H1 (cell line): ENCODE measurements around the gene SFTPA1. TPM values are rescaled to one million over a fixed set of nuclear protein-coding genes. Genes with fewer than 3 reads are reported as not detected.

Experiments used
- CTCF ChIA-PET: fragments of 300-600 bp; sonication (Branson Sonifier 250); formaldehyde crosslinking; loops from one replicate; lab custom pipeline; 2021; ENCODE audit not compliant: partially characterized antibody; lab: Charles Lee
- POLR2A ChIA-PET: fragments of 300-600 bp; sonication (Branson Sonifier 250); formaldehyde crosslinking; loops from one replicate; lab custom pipeline; 2021; ENCODE audit warnings: inconsistent platforms; ENCODE audit not compliant: partially characterized antibody; lab: Charles Lee
- DNase-seq, 2 experiments: peaks; one replicate each; pipeline versions ENCODE4 v3.0.0 to v3.0.0-alpha.2; 2010 to 2022; ENCODE audit warnings: low spot score in 2 of 2, low read depth in 1 of 2, mixed read lengths in 1 of 2
- FAIRE-seq: peaks from 2 replicates; lab custom pipeline; 2011; peaks lifted over from hg19 to GRCh38; lab: Jason Lieb, UNC
- H2AFZ ChIP-seq: 2 replicates; pipeline ENCODE4 v1.8.1; 2012; ENCODE audit warnings: low read length, inconsistent platforms
- H2AK5ac ChIP-seq: 2 replicates; pipeline ENCODE4 v1.6.1; 2013; ENCODE audit warnings: low read depth, low read length
- H2BK120ac ChIP-seq: replicated peaks from 2 replicates; pipeline ENCODE3; 2013; ENCODE audit warnings: low read depth, low read length, inconsistent platforms
- H2BK12ac ChIP-seq: 2 replicates; pipeline ENCODE4 v1.6.1; 2013; ENCODE audit warnings: low read depth, low read length
- H2BK15ac ChIP-seq: 2 replicates; pipeline ENCODE4 v1.6.1; 2013; ENCODE audit warnings: low read length
- H2BK20ac ChIP-seq: 2 replicates; pipeline ENCODE4 v1.6.1; 2013; ENCODE audit warnings: low read length
- H2BK5ac ChIP-seq: 2 replicates; pipeline ENCODE4 v1.6.1; 2013; ENCODE audit warnings: low read depth, low read length
- H3K14ac ChIP-seq: 2 replicates; pipeline ENCODE4 v1.6.1; 2013; ENCODE audit warnings: inconsistent platforms; ENCODE audit not compliant: insufficient read length
- H3K18ac ChIP-seq: 2 replicates; pipeline ENCODE4 v1.6.1; 2013; ENCODE audit warnings: low read length; ENCODE audit errors: extremely low read depth
- H3K23ac ChIP-seq: 2 replicates; pipeline ENCODE4 v1.6.1; 2013; ENCODE audit warnings: inconsistent platforms; ENCODE audit not compliant: insufficient read length
- H3K23me2 ChIP-seq: 2 replicates; pipeline ENCODE4 v1.6.1; 2013; ENCODE audit warnings: low read depth, low read length
- H3K27ac ChIP-seq: 2 replicates; pipeline ENCODE4 v1.6.1; 2011; ENCODE audit warnings: low read depth, low read length, inconsistent platforms
- H3K27me3 ChIP-seq, 4 experiments: replicated peaks in 1 of 4; 1 replicate in 1 of 4; 2 replicates in 3 of 4; pipeline versions ENCODE4 v1.6.1 to v1.8.1; 2011 to 2013; ENCODE audit warnings: low read length in 3 of 4, mild to moderate bottlenecking in 3 of 4, inconsistent platforms in 2 of 4, mixed read lengths in 2 of 4, moderate library complexity in 1 of 4; ENCODE audit not compliant: control insufficient read depth in 3 of 4, insufficient read depth in 3 of 4; ENCODE audit errors: extremely low read depth in 1 of 4
- H3K36me3 ChIP-seq, 4 experiments: 2 replicates each; pipeline versions ENCODE4 v1.6.1 to v1.8.1; 2011 to 2013; ENCODE audit warnings: mild to moderate bottlenecking in 4 of 4, low read length in 3 of 4, moderate library complexity in 2 of 4, control low read depth in 1 of 4, inconsistent platforms in 1 of 4; ENCODE audit not compliant: insufficient read depth in 4 of 4, control insufficient read depth in 2 of 4
- H3K4ac ChIP-seq: replicated peaks from 2 replicates; pipeline ENCODE3; 2013; ENCODE audit warnings: low read length, low read depth, mixed read lengths, inconsistent platforms; ENCODE audit not compliant: insufficient read length
- H3K4me1 ChIP-seq, 4 experiments: replicated peaks in 1 of 4; 1 replicate in 1 of 4; 2 replicates in 3 of 4; pipeline versions ENCODE4 v1.6.1 to v1.8.1; 2011 to 2013; ENCODE audit warnings: low read length in 3 of 4, inconsistent platforms in 2 of 4, mixed read lengths in 1 of 4; ENCODE audit not compliant: insufficient read depth in 4 of 4, control insufficient read depth in 3 of 4
- H3K4me2 ChIP-seq, 2 experiments: 2 replicates each; pipeline versions ENCODE4 v1.6.1 to v1.8.1; 2011 to 2013; ENCODE audit warnings: low read depth in 2 of 2, low read length in 2 of 2, control low read depth in 1 of 2, inconsistent platforms in 1 of 2, mild to moderate bottlenecking in 1 of 2; ENCODE audit not compliant: insufficient read depth in 1 of 2
- H3K4me3 ChIP-seq, 4 experiments: fragments of 200-600, 300-600 bp in 1 of 4; sonication (generic), shearing (Covaris generic), sonication (Bioruptor Twin) in 1 of 4; 2 replicates each; pipeline versions ENCODE4 v1.5.1 to v1.8.1; 2011 to 2016; ENCODE audit warnings: low read length in 4 of 4, low read depth in 3 of 4, control low read depth in 2 of 4, inconsistent platforms in 2 of 4, mild to moderate bottlenecking in 2 of 4, mixed read lengths in 1 of 4, moderate library complexity in 1 of 4; ENCODE audit not compliant: insufficient read depth in 2 of 4; ENCODE audit errors: extremely low read depth in 1 of 4
- H3K56ac ChIP-seq: replicated peaks from 2 replicates; pipeline ENCODE3; 2013; ENCODE audit warnings: low read depth, mild to moderate bottlenecking, mixed read lengths, low read length, inconsistent platforms; ENCODE audit not compliant: insufficient read length
- H3K79me1 ChIP-seq: 2 replicates; pipeline ENCODE4 v1.6.1; 2013; ENCODE audit warnings: low read depth, low read length, control low read depth
- H3K79me2 ChIP-seq, 2 experiments: 2 replicates each; pipeline versions ENCODE4 v1.6.1 to v1.8.1; 2012 to 2013; ENCODE audit warnings: low read length in 2 of 2, mild to moderate bottlenecking in 2 of 2, inconsistent platforms in 1 of 2; ENCODE audit not compliant: insufficient read depth in 2 of 2, control insufficient read depth in 1 of 2
- H3K9ac ChIP-seq, 4 experiments: replicated peaks in 1 of 4; 1 replicate in 1 of 4; 2 replicates in 3 of 4; pipeline versions ENCODE4 v1.6.1 to v1.8.1; 2011 to 2013; ENCODE audit warnings: low read depth in 3 of 4, low read length in 3 of 4, control low read depth in 2 of 4, mild to moderate bottlenecking in 2 of 4, moderate library complexity in 2 of 4, inconsistent platforms in 1 of 4; ENCODE audit errors: extremely low read depth in 1 of 4
- H3K9me3 ChIP-seq, 2 experiments: 2 replicates each; pipeline versions ENCODE4 v1.6.1 to v1.8.1; 2012 to 2013; ENCODE audit warnings: mild to moderate bottlenecking in 2 of 2, moderate library complexity in 2 of 2, control low read depth in 1 of 2, inconsistent platforms in 1 of 2, low read depth in 1 of 2, low read length in 1 of 2, mixed read lengths in 1 of 2; ENCODE audit not compliant: insufficient read depth in 2 of 2
- H4K20me1 ChIP-seq, 2 experiments: replicated peaks in 1 of 2; 2 replicates each; pipeline versions ENCODE3 to v1.8.1; 2011 to 2013; ENCODE audit warnings: inconsistent platforms in 2 of 2, low read length in 2 of 2, mild to moderate bottlenecking in 1 of 2; ENCODE audit not compliant: insufficient read depth in 2 of 2, control insufficient read depth in 1 of 2
- H4K5ac ChIP-seq: 2 replicates; pipeline ENCODE4 v1.6.1; 2013; ENCODE audit warnings: low read length, low read depth, mixed read lengths, inconsistent platforms; ENCODE audit not compliant: insufficient read length
- H4K8ac ChIP-seq: 2 replicates; pipeline ENCODE4 v1.8.0; 2013; ENCODE audit warnings: mild to moderate bottlenecking, moderate library complexity, low read length, inconsistent platforms; ENCODE audit not compliant: insufficient read depth; ENCODE audit errors: extremely low read depth
- H4K91ac ChIP-seq: replicated peaks from 2 replicates; pipeline ENCODE3; 2013; ENCODE audit warnings: low read length, mixed read lengths, inconsistent platforms; ENCODE audit not compliant: insufficient read length
- ASH2L ChIP-seq: fragments of 200-600, 300-600 bp; sonication (generic); IDR thresholded peaks from one replicate; pipeline ENCODE4 v1.7.1; 2017; ENCODE audit warnings: low read length
- EP300 ChIP-seq, 2 experiments: IDR thresholded peaks; 1 replicate in 1 of 2; 2 replicates in 1 of 2; pipeline ENCODE4 v1.6.1; 2011 to 2012; ENCODE audit warnings: low read depth in 2 of 2, low read length in 2 of 2, mild to moderate bottlenecking in 2 of 2, borderline replicate concordance in 1 of 2, inconsistent platforms in 1 of 2, moderate library complexity in 1 of 2
- HDAC6 ChIP-seq: IDR thresholded peaks from one replicate; pipeline ENCODE4 v1.7.1; 2012; ENCODE audit warnings: low read depth, mild to moderate bottlenecking, inconsistent platforms, low read length, moderate library complexity
- JUN ChIP-seq: IDR thresholded peaks from 2 replicates; pipeline ENCODE4 v1.6.1; 2011; ENCODE audit warnings: low read depth, mild to moderate bottlenecking, improper control_type of control experiment, low read length
- PHF8 ChIP-seq: fragments of 200-600 bp; sonication (generic); conservative IDR thresholded peaks from 2 replicates; pipeline ENCODE4 v1.7.1; 2012; ENCODE audit warnings: low read depth, mild to moderate bottlenecking, inconsistent platforms, low read length, moderate library complexity
- RBBP5 ChIP-seq: IDR thresholded peaks from 2 replicates; pipeline ENCODE4 v1.7.1; 2012; ENCODE audit warnings: low read depth, mild to moderate bottlenecking, inconsistent platforms, low read length, moderate library complexity, borderline replicate concordance
- RNF2 ChIP-seq: fragments of 200-900, 300-1000 bp; sonication (generic); IDR thresholded peaks from 2 replicates; pipeline ENCODE4 v1.7.1; 2016; ENCODE audit warnings: borderline replicate concordance, low read depth, mild to moderate bottlenecking, antibody characterized with exemption, low read length; ENCODE audit not compliant: poor library complexity, severe bottlenecking; ENCODE audit errors: missing control alignments
- SIX5 ChIP-seq: IDR thresholded peaks from 2 replicates; pipeline ENCODE4 v1.6.1; 2011; ENCODE audit warnings: mild to moderate bottlenecking, low read depth, low read length
- SRF ChIP-seq: IDR thresholded peaks from 2 replicates; pipeline ENCODE4 v1.6.1; 2011; ENCODE audit warnings: mild to moderate bottlenecking, low read depth, low read length, moderate library complexity
- SUZ12 ChIP-seq: fragments of 200-600 bp; sonication (generic); IDR thresholded peaks from 2 replicates; pipeline ENCODE4 v1.6.1; 2012; ENCODE audit warnings: mild to moderate bottlenecking, inconsistent platforms, low read length, moderate library complexity, mixed read lengths
- TBP ChIP-seq: IDR thresholded peaks from 2 replicates; pipeline ENCODE4 v1.6.1; 2011; ENCODE audit warnings: low read depth, low read length, improper control_type of control experiment
- WGBS, 2 experiments: shearing (Covaris generic) in 1 of 2; methylation state at CpG; one replicate each; pipeline versions ENCODE4 v1.1.6 to v1.1.7; 2013 to 2015; ENCODE audit warnings: low lambda C conversion rate in 2 of 2, mixed read lengths in 2 of 2, inconsistent platforms in 1 of 2, low coverage in 1 of 2, missing lambda C conversion rate in 1 of 2; ENCODE audit not compliant: insufficient replicate concordance in 2 of 2, insufficient coverage in 1 of 2, insufficient read length in 1 of 2; ENCODE audit errors: extremely low coverage in 1 of 2, missing lambda C conversion rate in 1 of 2; 5-methylcytosine and 5-hydroxymethylcytosine counted together
- polyA plus RNA-seq, 7 experiments: library from polyadenylated mRNA; depleted of rRNA in 3 of 7; stranded (reverse) in 5 of 7; unstranded in 2 of 7; fragments of >200 nt in 5 of 7; fragments of 200-250 nt in 2 of 7; gene quantifications; 1 replicate in 5 of 7; 2 replicates in 1 of 7; 4 replicates in 1 of 7; pipeline versions ENCODE4 v1.2.1 to v1.2.3, GENCODE V29; 2011 to 2013; ENCODE audit warnings: missing spikeins in 2 of 7, mixed read lengths in 2 of 7
- total RNA-seq: library from RNA; stranded (reverse); fragmentation: NEBNext Ultra II Directional; extraction: Animal tissue kit (Norgen Biotek cat#: 25700); gene quantifications from 2 replicates; pipeline ENCODE4 v1.2.1, GENCODE V29; 2021

The SFTPA1 gene
- total and polyA plus RNA-seq, 2 of the 8 experiments (the other 6 are each of a cell fraction or from before 2014, with no cell fraction given): not detected

DNA sequence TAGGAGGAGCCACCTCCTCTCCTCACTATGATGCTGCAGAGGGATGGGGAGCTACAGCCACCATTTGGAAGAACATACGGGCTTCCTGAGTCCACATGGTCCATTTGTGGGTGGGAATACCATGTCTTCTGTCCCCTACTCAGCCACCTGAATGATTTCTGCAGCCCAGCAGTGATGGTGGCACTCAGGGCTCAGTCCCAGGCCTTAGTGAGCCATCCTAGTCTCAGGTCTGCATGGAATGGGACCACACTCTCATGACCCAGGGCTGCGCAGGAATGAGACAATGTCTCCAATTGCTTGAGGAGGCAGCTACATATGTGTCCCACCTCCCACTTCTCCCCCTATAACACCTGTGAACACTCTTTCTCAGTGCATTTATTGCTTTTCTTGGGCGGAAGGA is 4.8 kb downstream of the SFTPA1 start:
- FAIRE-seq: no peak
- CTCF ChIA-PET: interaction anchor here (0.6 to 1.8 kb wide), 5 partner anchors 31 to 916 kb away, joined by 3 to 5 read pairs (median 3); no protein-coding TSS in a partner anchor

More for the DNA sequence above, 4.8 kb downstream of the SFTPA1 start:
- no peak overlapping the region for H3K4ac ChIP-seq
- no peak overlapping the region for H2BK5ac ChIP-seq
- H3K79me1 ChIP-seq: no peaks in the 10 kb centered on the region
- no peak overlapping the region for H3K23ac ChIP-seq
- TF ChIP-seq SUZ12: no peak
- no peak for TF ChIP-seq RNF2
- no peak for TF ChIP-seq SRF
- TF ChIP-seq JUN: no peak
- no peak for TF ChIP-seq SIX5
- no peak for TF ChIP-seq EP300 (IDR thresholded peaks at IDR 0.05; ENCODE audit: borderline replicate concordance in 1 of 2, low read depth in 2 of 2, low read length in 2 of 2)
- no peak for TF ChIP-seq HDAC6
- TF ChIP-seq PHF8: no peak
- TF ChIP-seq ASH2L: no peak
- TF ChIP-seq RBBP5: no peak
- TF ChIP-seq TBP: no peak
- H4K8ac ChIP-seq: no peak overlapping the region
- no peak overlapping the region for H3K9ac ChIP-seq
- no peak overlapping the region for H2BK15ac ChIP-seq
- H2AK5ac ChIP-seq: no peak overlapping the region
- no peak overlapping the region for H3K4me3 ChIP-seq
- H3K9me3 ChIP-seq: no peaks in the 10 kb centered on the region
- H4K91ac ChIP-seq: no peak overlapping the region
- H3K18ac ChIP-seq: no peak overlapping the region
- no peaks in the 10 kb centered on the region for H3K79me2 ChIP-seq
- no peak overlapping the region for H3K4me2 ChIP-seq
- H4K20me1 ChIP-seq: no peaks in the 10 kb centered on the region
- 92% methylated on average over 3 of the region's 3 CpGs; no CpG with 5 or more reads in 1 of the 2 experiments for WGBS, 2 experiments
- H2AFZ ChIP-seq: no peak overlapping the region
- POLR2A ChIA-PET: no interaction called here
- H2BK12ac ChIP-seq: no peak overlapping the region
- no peaks in the 10 kb centered on the region for H3K36me3 ChIP-seq
- no peaks in the 10 kb centered on the region for H3K23me2 ChIP-seq
- H3K27me3 ChIP-seq: no peaks in the 10 kb centered on the region
- H3K4me1 ChIP-seq: no peaks in the 10 kb centered on the region
- H3K14ac ChIP-seq: no peak overlapping the region
- no peak overlapping the region for H2BK20ac ChIP-seq
- no peak overlapping the region for H3K27ac ChIP-seq
- DNase-seq: no peak
- no peak overlapping the region for H3K56ac ChIP-seq
- no peak overlapping the region for H4K5ac ChIP-seq
- no peak overlapping the region for H2BK120ac ChIP-seq
